OCI-LY7 (cell line): ENCODE data around the gene ZNF74. TPM values are rescaled to one million over a fixed set of nuclear protein-coding genes. Genes with fewer than 3 reads are reported as not detected.

Source experiments
- BruUV-seq: library from RNA; stranded (reverse); fragments of 400-500 nt; replicated peaks from 2 replicates; lab custom pipeline; 2021; lab: Mats Ljungman, UMichigan
- CTCF ChIA-PET: fragments of 300-600 bp; sonication (Branson Sonifier 250); formaldehyde crosslinking; loops from one replicate; lab custom pipeline; 2022; ENCODE audit warnings: antibody characterized with exemption; ENCODE audit not compliant: unreplicated experiment; lab: Charles Lee
- POLR2A ChIA-PET: fragments of 300-600 bp; sonication (Branson Sonifier 250); formaldehyde crosslinking; loops from one replicate; lab custom pipeline; 2022; ENCODE audit warnings: antibody characterized with exemption; lab: Charles Lee
- DNase-seq: peaks from one replicate; pipeline ENCODE4 v3.0.0-alpha.2; 2015; ENCODE audit warnings: low spot score
- H2AFZ ChIP-seq: fragments of 200-600 bp; sonication (generic), shearing (Covaris generic); 2 replicates; pipeline ENCODE4 v1.6.1; 2014; ENCODE audit warnings: mild to moderate bottlenecking, antibody characterized with exemption, low read length, moderate library complexity
- H3K27ac ChIP-seq: fragments of 200-600 bp; sonication (generic); 2 replicates; pipeline ENCODE4 v1.5.1; 2014; ENCODE audit warnings: mixed run types, low read depth, mild to moderate bottlenecking, moderate library complexity, low read length, inconsistent platforms; ENCODE audit not compliant: poor library complexity, severe bottlenecking
- H3K36me3 ChIP-seq: fragments of 200-600 bp; sonication (generic); 2 replicates; pipeline ENCODE4 v1.6.1; 2014; ENCODE audit warnings: mild to moderate bottlenecking, antibody characterized with exemption, low read length, moderate library complexity, mixed read lengths; ENCODE audit not compliant: insufficient read depth
- H3K4me1 ChIP-seq: fragments of 200-600 bp; sonication (generic); 2 replicates; pipeline ENCODE4 v1.5.1; 2014; ENCODE audit warnings: mild to moderate bottlenecking, low read length; ENCODE audit not compliant: insufficient read depth, poor library complexity, severe bottlenecking
- H3K4me2 ChIP-seq: fragments of 200-600 bp; sonication (generic); 2 replicates; pipeline ENCODE4 v1.6.1; 2014; ENCODE audit warnings: mild to moderate bottlenecking, low read length
- H3K4me3 ChIP-seq: fragments of 200-600 bp; sonication (generic); 2 replicates; pipeline ENCODE4 v1.5.1; 2014; ENCODE audit warnings: mild to moderate bottlenecking, low read depth, low read length; ENCODE audit not compliant: poor library complexity, severe bottlenecking
- H3K79me2 ChIP-seq: fragments of 200-600 bp; sonication (generic); 2 replicates; pipeline ENCODE4 v1.6.1; 2016; ENCODE audit warnings: low read depth, mild to moderate bottlenecking, low read length, moderate library complexity, mixed read lengths; ENCODE audit not compliant: insufficient read depth
- H3K9me2 ChIP-seq: fragments of 200-600 bp; sonication (generic); 2 replicates; pipeline ENCODE4 v1.6.1; 2016; ENCODE audit warnings: mild to moderate bottlenecking, low read length, mixed read lengths; ENCODE audit not compliant: insufficient read depth
- H3K9me3 ChIP-seq: fragments of 200-600 bp; sonication (generic); 2 replicates; pipeline ENCODE4 v1.6.1; 2014; ENCODE audit warnings: mild to moderate bottlenecking, mixed run types, low read length, mixed read lengths
- H4K20me1 ChIP-seq: fragments of 200-600 bp; sonication (generic); 2 replicates; pipeline ENCODE4 v1.6.1; 2014; ENCODE audit warnings: mild to moderate bottlenecking, antibody characterized with exemption, low read length, moderate library complexity, mixed read lengths; ENCODE audit not compliant: insufficient read depth
- EZH2phosphoT487 ChIP-seq: fragments of 200-600 bp; sonication (generic); IDR thresholded peaks from 2 replicates; pipeline ENCODE4 v1.6.1; 2018; ENCODE audit warnings: low read depth, borderline replicate concordance, mild to moderate bottlenecking, mixed run types, antibody characterized with exemption, low read length, moderate library complexity, mixed read lengths
- intact Hi-C: fragments of 100-400 bp; cut with micrococcal nuclease; formaldehyde crosslinking; loops from one replicate; pipeline ENCODE4 v1.10.0; 2022; ENCODE audit not compliant: unreplicated experiment
- total RNA-seq, 2 experiments: library from RNA; depleted of rRNA in 1 of 2; stranded (reverse); fragments of >200 nt in 1 of 2; shearing (Covaris generic) in 1 of 2; gene quantifications; 2 replicates each; pipeline ENCODE4 v1.2.3, GENCODE V29; 2014 to 2022
- TF ChIP-seq, protein P1 (sequence below): fragments of 200-600 bp; sonication (generic); conservative IDR thresholded peaks from 2 replicates; pipeline ENCODE4 v1.5.1; 2014; ENCODE audit warnings: mild to moderate bottlenecking, antibody characterized with exemption, low read length, moderate library complexity, mixed read lengths

The ZNF74 gene
- total RNA-seq, 2 experiments from 2014 or later: not detected

DNA sequence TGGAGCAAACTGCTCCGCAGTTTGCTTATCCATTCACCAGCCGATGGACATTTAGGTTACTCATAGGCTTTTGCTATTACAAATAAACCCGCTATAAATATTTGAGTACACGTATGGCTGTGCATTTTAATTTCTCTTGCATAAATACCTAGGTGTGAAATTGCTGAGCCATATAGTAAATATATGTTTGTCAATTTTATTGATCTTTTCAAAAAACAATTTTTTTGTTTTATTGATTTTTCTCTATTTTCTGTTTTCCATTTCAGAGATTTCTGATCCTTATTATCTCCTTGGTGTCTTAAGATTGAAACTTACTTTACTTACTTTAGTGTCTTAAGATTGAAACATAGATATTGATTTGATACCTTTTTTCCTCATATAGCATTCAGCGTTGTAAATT is 4.5 kb downstream of the ZNF74 start:
- Histone ChIP-seq H3K36me3 (no peaks in the 10 kb centered on the region), H3K79me2 (no peaks in the 10 kb centered on the region), H4K20me1 (no peaks in the 10 kb centered on the region), H2AFZ (no peak overlapping the region), H3K27ac (no peak overlapping the region), H3K4me2 (no peak overlapping the region), H3K4me3 (no peak overlapping the region), H3K4me1 (no peaks in the 10 kb centered on the region), H3K9me2 (no peaks in the 10 kb centered on the region), H3K9me3 (no peaks in the 10 kb centered on the region)
- no peak for TF ChIP-seq EZH2phosphoT487
- TF ChIP-seq, protein P1, sequence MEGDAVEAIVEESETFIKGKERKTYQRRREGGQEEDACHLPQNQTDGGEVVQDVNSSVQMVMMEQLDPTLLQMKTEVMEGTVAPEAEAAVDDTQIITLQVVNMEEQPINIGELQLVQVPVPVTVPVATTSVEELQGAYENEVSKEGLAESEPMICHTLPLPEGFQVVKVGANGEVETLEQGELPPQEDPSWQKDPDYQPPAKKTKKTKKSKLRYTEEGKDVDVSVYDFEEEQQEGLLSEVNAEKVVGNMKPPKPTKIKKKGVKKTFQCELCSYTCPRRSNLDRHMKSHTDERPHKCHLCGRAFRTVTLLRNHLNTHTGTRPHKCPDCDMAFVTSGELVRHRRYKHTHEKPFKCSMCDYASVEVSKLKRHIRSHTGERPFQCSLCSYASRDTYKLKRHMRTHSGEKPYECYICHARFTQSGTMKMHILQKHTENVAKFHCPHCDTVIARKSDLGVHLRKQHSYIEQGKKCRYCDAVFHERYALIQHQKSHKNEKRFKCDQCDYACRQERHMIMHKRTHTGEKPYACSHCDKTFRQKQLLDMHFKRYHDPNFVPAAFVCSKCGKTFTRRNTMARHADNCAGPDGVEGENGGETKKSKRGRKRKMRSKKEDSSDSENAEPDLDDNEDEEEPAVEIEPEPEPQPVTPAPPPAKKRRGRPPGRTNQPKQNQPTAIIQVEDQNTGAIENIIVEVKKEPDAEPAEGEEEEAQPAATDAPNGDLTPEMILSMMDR: no peak
- intact Hi-C loops: no loop called here
- no peak for DNase-seq
- POLR2A ChIA-PET: no interaction called here
- CTCF ChIA-PET: no interaction called here
- BruUV-seq: no TSS peak

DNA sequence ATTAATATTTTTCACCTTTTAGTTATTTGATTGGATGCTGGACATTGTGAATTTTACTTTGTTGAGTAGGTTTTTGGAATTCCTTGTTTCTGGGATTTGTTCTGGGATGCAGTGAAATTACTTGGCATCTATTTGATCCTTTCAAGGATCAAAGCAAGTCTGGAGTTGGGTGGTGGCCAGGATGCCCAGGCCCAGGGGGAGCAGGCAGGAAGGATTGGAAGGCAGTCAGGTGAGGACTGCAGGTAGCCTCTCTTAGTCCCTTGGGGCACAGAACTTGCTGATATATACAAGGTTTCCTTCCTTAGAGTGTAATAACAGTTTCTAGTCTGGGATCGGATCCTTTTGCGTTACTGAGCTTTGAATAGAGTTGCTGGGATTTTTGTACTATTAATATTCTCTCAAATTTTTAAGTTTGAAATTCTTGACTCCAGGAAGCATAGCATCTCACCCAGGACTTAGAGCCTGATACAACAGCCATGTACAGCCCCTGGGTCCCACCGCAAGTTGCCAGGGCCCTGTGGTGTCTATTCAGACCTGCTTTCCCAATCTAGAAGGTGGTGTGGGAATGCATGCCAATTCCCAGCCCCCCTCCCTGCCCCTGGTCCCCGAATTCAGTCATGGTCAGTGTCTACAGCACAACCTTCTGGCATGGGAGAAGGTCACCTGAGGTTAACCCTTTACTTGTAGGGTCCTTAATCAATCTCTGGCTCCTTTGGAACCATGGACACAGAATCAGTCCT is 6.1 kb downstream of the ZNF74 start:
- POLR2A ChIA-PET: no interaction called here
- Histone ChIP-seq H3K27ac (no peak overlapping the region), H3K36me3 (no peaks in the 10 kb centered on the region), H3K4me3 (no peak overlapping the region), H4K20me1 (no peaks in the 10 kb centered on the region), H2AFZ (no peak overlapping the region), H3K9me3 (no peaks in the 10 kb centered on the region), H3K4me2 (no peak overlapping the region), H3K79me2 (no peaks in the 10 kb centered on the region), H3K4me1 (no peaks in the 10 kb centered on the region), H3K9me2 (no peaks in the 10 kb centered on the region)
- CTCF ChIA-PET: no interaction called here
- intact Hi-C loops: no loop called here
- DNase-seq: no peak
- BruUV-seq: no TSS peak
- TF ChIP-seq, protein P1: no peak
- TF ChIP-seq EZH2phosphoT487: no peak

DNA sequence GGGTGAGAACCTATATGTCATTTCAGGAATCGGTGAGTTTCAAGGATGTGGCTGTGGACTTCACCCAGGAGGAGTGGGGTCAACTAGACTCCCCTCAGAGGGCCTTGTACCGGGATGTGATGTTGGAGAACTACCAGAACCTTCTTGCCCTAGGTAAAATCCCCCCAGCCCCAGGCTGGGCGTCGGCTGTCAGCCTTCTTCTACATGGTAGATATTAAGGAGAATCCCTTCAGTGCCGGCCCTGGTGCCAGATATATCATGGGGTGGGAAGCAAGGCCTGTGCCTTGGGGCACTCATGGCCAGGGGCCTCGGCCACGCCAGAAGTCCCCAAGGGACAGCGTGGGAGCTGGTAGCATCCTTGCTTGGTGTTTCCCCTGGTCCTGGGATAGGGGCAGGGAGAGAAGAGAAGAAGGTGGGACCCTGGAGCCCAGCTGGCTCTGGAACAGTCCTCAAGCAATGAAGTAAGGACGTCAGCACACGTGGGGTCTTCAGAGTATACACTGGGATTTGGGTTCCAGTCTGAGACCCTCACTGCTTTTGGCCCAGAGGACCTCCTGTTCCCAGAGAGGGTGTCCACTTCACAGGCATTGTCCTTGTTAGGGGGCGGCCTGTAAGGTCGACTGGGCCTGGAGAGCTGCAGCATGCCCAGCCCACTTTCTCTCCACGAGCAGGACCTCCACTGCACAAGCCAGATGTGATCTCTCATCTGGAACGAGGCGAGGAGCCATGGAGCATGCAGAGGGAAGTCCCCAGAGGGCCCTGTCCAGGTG is 6.8 kb downstream of the ZNF74 start:
- Histone ChIP-seq H2AFZ (no peak overlapping the region), H3K36me3 (no peaks in the 10 kb centered on the region), H3K9me3 (no peaks in the 10 kb centered on the region), H3K9me2 (no peaks in the 10 kb centered on the region), H3K79me2 (no peaks in the 10 kb centered on the region), H3K27ac (no peak overlapping the region), H3K4me2 (no peak overlapping the region), H3K4me3 (no peak overlapping the region), H3K4me1 (no peaks in the 10 kb centered on the region), H4K20me1 (no peaks in the 10 kb centered on the region)
- POLR2A ChIA-PET: no interaction called here
- no TSS peak for BruUV-seq
- intact Hi-C loops: no loop called here
- TF ChIP-seq, protein P1: no peak
- no peak for TF ChIP-seq EZH2phosphoT487
- no peak for DNase-seq
- CTCF ChIA-PET: no interaction called here
